HCT116 (cell line): ENCODE measurements around the gene USP36. TPM values are rescaled to one million over a fixed set of nuclear protein-coding genes. Genes with fewer than 3 reads are reported as not detected.

ENCODE experiments used
- ATAC-seq: fragments of 200-7000 bp; cut with Tn5 transposase; 2 replicates; pipeline ENCODE4 v1.9.1; 2020; ENCODE audit warnings: mild to moderate bottlenecking, moderate library complexity
- BruUV-seq: library from RNA; stranded (reverse); fragments of 400-500 nt; replicated peaks from 2 replicates; lab custom pipeline; 2021; lab: Mats Ljungman, UMichigan
- CTCF ChIA-PET: fragments of 300-600 bp; sonication (Branson Sonifier 250); formaldehyde crosslinking; loops from one replicate; lab custom pipeline; 2021; ENCODE audit warnings: antibody characterized with exemption; lab: Charles Lee
- POLR2A ChIA-PET: fragments of 300-600, 350-600 bp; sonication (Branson Sonifier 250); formaldehyde crosslinking; loops from one replicate; lab custom pipeline; 2021; ENCODE audit warnings: antibody characterized with exemption; lab: Charles Lee
- RAD21 ChIA-PET, 2 experiments: fragments of 300-600 bp; sonication (Branson Sonifier 250); formaldehyde crosslinking; loops; one replicate each; lab custom pipeline; 2023; ENCODE audit warnings: low total read pairs in 2 of 2; ENCODE audit not compliant: uncharacterized antibody in 2 of 2, unreplicated experiment in 2 of 2, low non-redundant PET in 1 of 2; lab: Charles Lee
- DNase-seq: peaks from one replicate; pipeline ENCODE4 v3.0.0-alpha.2; 2010; ENCODE audit warnings: low read depth, low spot score
- H2AFZ ChIP-seq: fragments of 200-600 bp; shearing (Covaris generic), sonication (generic); 2 replicates; pipeline ENCODE4 v1.6.1; 2017; ENCODE audit warnings: low read depth, mixed run types, mixed read lengths, antibody characterized with exemption, low read length; ENCODE audit not compliant: poor library complexity, severe bottlenecking
- H3K27ac ChIP-seq: 2 replicates; pipeline ENCODE4 v1.5.1; 2012; ENCODE audit warnings: low read depth, low read length
- H3K27me3 ChIP-seq: fragments of 200-600 bp; sonication (generic); 2 replicates; pipeline ENCODE4 v1.6.1; 2016; ENCODE audit warnings: mixed run types, low read length, mixed read lengths; ENCODE audit not compliant: insufficient read depth
- H3K36me3 ChIP-seq, 2 experiments: fragments of 200-500 bp in 1 of 2; fragments of 200-600 bp in 1 of 2; sonication (Bioruptor generic) in 1 of 2; sonication (generic) in 1 of 2; 2 replicates each; pipeline versions ENCODE4 v1.5.1 to v1.6.1; 2014 to 2016; ENCODE audit warnings: low read length in 2 of 2, inconsistent platforms in 1 of 2, mixed read lengths in 1 of 2, mixed run types in 1 of 2; ENCODE audit not compliant: insufficient read depth in 2 of 2, control insufficient read depth in 1 of 2
- H3K4me1 ChIP-seq, 2 experiments: fragments of 200-600 bp in 1 of 2; sonication (generic) in 1 of 2; 2 replicates each; pipeline versions ENCODE4 v1.5.1 to v1.6.1; 2012 to 2017; ENCODE audit warnings: low read length in 2 of 2, inconsistent platforms in 1 of 2, mild to moderate bottlenecking in 1 of 2, mixed read lengths in 1 of 2, mixed run types in 1 of 2, moderate library complexity in 1 of 2; ENCODE audit not compliant: insufficient read depth in 2 of 2, control insufficient read depth in 1 of 2
- H3K4me2 ChIP-seq: fragments of 200-600 bp; sonication (generic); 2 replicates; pipeline ENCODE4 v1.6.1; 2017; ENCODE audit warnings: mixed run types, low read length, mixed read lengths
- H3K4me3 ChIP-seq, 2 experiments: fragments of 200-600 bp in 1 of 2; sonication (generic) in 1 of 2; replicated peaks in 1 of 2; 2 replicates each; pipeline ENCODE4 v1.5.1; 2011 to 2016; ENCODE audit warnings: low read length in 2 of 2, control low read depth in 1 of 2, low read depth in 1 of 2, mild to moderate bottlenecking in 1 of 2, mixed read lengths in 1 of 2, mixed run types in 1 of 2
- H3K79me2 ChIP-seq: fragments of 200-600 bp; sonication (generic); 2 replicates; pipeline ENCODE4 v1.6.1; 2017; ENCODE audit warnings: mild to moderate bottlenecking, mixed run types, low read length, moderate library complexity, mixed read lengths; ENCODE audit not compliant: insufficient read depth
- H3K9ac ChIP-seq: fragments of 200-600 bp; sonication (generic); 2 replicates; pipeline ENCODE4 v1.6.1; 2016; ENCODE audit warnings: low read length, mixed read lengths
- H3K9me2 ChIP-seq: fragments of 200-600 bp; sonication (generic), shearing (Covaris generic); 2 replicates; pipeline ENCODE4 v1.6.1; 2017; ENCODE audit warnings: mixed run types, mild to moderate bottlenecking, moderate library complexity; ENCODE audit not compliant: insufficient read depth
- H3K9me3 ChIP-seq, 2 experiments: fragments of 200-500 bp in 1 of 2; fragments of 200-600 bp in 1 of 2; sonication (Bioruptor generic) in 1 of 2; sonication (generic) in 1 of 2; 2 replicates each; pipeline ENCODE4 v1.6.1; 2014 to 2017; ENCODE audit warnings: low read length in 2 of 2, mixed read lengths in 2 of 2, inconsistent platforms in 1 of 2, low read depth in 1 of 2, mild to moderate bottlenecking in 1 of 2, mixed run types in 1 of 2, moderate library complexity in 1 of 2; ENCODE audit not compliant: control insufficient read depth in 1 of 2, insufficient read depth in 1 of 2
- H4K20me1 ChIP-seq: fragments of 200-600 bp; sonication (generic), shearing (Covaris generic); 2 replicates; pipeline ENCODE4 v1.6.1; 2017; ENCODE audit warnings: mixed run types, mild to moderate bottlenecking, moderate library complexity; ENCODE audit not compliant: insufficient read depth
- CEBPB ChIP-seq: IDR thresholded peaks from 2 replicates; pipeline ENCODE4 v1.6.1; 2012; ENCODE audit warnings: low read depth
- CTCF ChIP-seq, 3 experiments: fragments of 200-600 bp in 1 of 3; sonication (generic) in 1 of 3; IDR thresholded peaks in 2 of 3; conservative IDR thresholded peaks in 1 of 3; 2 replicates each; pipeline ENCODE4 v1.5.1; 2012 to 2017; ENCODE audit warnings: low read depth in 2 of 3, low read length in 2 of 3, antibody characterized with exemption in 1 of 3, borderline replicate concordance in 1 of 3, control low read depth in 1 of 3, mild to moderate bottlenecking in 1 of 3, mixed read lengths in 1 of 3, mixed run types in 1 of 3, moderate library complexity in 1 of 3; ENCODE audit not compliant: insufficient read depth in 1 of 3
- EGR1 ChIP-seq: IDR thresholded peaks from 2 replicates; pipeline ENCODE4 v1.6.1; 2012; ENCODE audit warnings: low read depth
- ELF1 ChIP-seq: IDR thresholded peaks from 2 replicates; pipeline ENCODE4 v1.6.1; 2012; ENCODE audit warnings: low read depth, borderline replicate concordance
- FOSL1 ChIP-seq: IDR thresholded peaks from 2 replicates; pipeline ENCODE4 v1.6.1; 2012; ENCODE audit warnings: low read depth
- RAD21 ChIP-seq: IDR thresholded peaks from 2 replicates; pipeline ENCODE4 v1.6.1; 2012; ENCODE audit warnings: low read depth, mild to moderate bottlenecking
- SIN3A ChIP-seq: IDR thresholded peaks from 2 replicates; pipeline ENCODE4 v1.6.1; 2012; ENCODE audit warnings: low read depth
- SRF ChIP-seq: IDR thresholded peaks from 2 replicates; pipeline ENCODE4 v1.6.1; 2012; ENCODE audit warnings: low read depth
- TCF7L2 ChIP-seq: IDR thresholded peaks from 2 replicates; pipeline ENCODE4 v1.7.0; 2011; ENCODE audit warnings: borderline replicate concordance, inconsistent platforms; ENCODE audit not compliant: insufficient read depth, insufficient read length; ENCODE audit errors: extremely low read depth
- YY1 ChIP-seq: IDR thresholded peaks from 2 replicates; pipeline ENCODE4 v1.6.1; 2011; ENCODE audit warnings: low read length, low read depth, moderate library complexity, mild to moderate bottlenecking; ENCODE audit not compliant: insufficient replicate concordance; ENCODE audit errors: extremely low read depth
- intact Hi-C: fragments of 100-400 bp; cut with micrococcal nuclease; formaldehyde crosslinking; loops from 2 replicates; pipeline ENCODE4 v1.10.0; 2022
- total RNA-seq: library from RNA; stranded (reverse); gene quantifications from one replicate; pipeline ENCODE4 v1.2.1, GENCODE V29; 2021; ENCODE audit not compliant: unreplicated experiment

Gene USP36
- total RNA-seq, 1 experiment from 2014 or later = 104 TPM

GRCh38 chr17:78857266-78857665 lies 16.7 kb upstream of the USP36 start (continued):
- no peak for TF ChIP-seq CTCF (IDR thresholded peaks at IDR 0.05 in 2 of 3, conservative IDR thresholded peaks at IDR 0.05 in 1 of 3; ENCODE audit: borderline replicate concordance in 1 of 3, insufficient read depth in 1 of 3, low read depth in 2 of 3, low read length in 2 of 3)
- TF ChIP-seq SIN3A = no peak
- no peak for TF ChIP-seq RAD21
- TF ChIP-seq YY1 = no peak
- no peak for TF ChIP-seq ELF1
- TF ChIP-seq FOSL1 = no peak
- no peak for TF ChIP-seq SRF
- TF ChIP-seq EGR1 = no peak

GRCh38 chr17:78855561-78856165 lies 15.0 kb upstream of the USP36 start:
- DNase-seq (no peak), ATAC-seq (no peak)
- Histone ChIP-seq H3K79me2 (no peaks in the 10 kb centered on the region), H3K4me2 (no peak overlapping the region), H3K9me3 (no peaks in the 10 kb centered on the region), H4K20me1 (no peaks in the 10 kb centered on the region), H3K9ac (no peak overlapping the region), H3K27ac (no peak overlapping the region; the same call in 1 of the 2 replicates), H3K4me3 (no peak overlapping the region), H3K4me1 (no peaks in the 10 kb centered on the region), H3K36me3 (0 out of 4 replicates have a peak, but pooled peaks cover 0 to 3% of the 10 kb centered on the region in 2 experiments), H3K27me3 (no peaks in the 10 kb centered on the region), H2AFZ (no peak overlapping the region), H3K9me2 (no peaks in the 10 kb centered on the region)
- ChIA-PET CTCF (interaction anchor here (3.0 kb wide), 1 partner anchor 10 kb away, joined by 18 read pairs; no protein-coding TSS in a partner anchor), RAD21 (no interaction called here), POLR2A (no interaction called here)
- intact Hi-C loops = no loop called here
- TF ChIP-seq EGR1 (no peak), CEBPB (no peak), TCF7L2 (no peak)
- no TSS peak for BruUV-seq
